SK-N-SH (cell line): ENCODE results near the gene CINP. TPM values are rescaled to one million over a fixed set of nuclear protein-coding genes. Genes with fewer than 3 reads are reported as not detected.

ENCODE experiments used
- CTCF ChIA-PET: fragments of 300-600, 350-600 bp; formaldehyde crosslinking; extraction: SDS; loops from one replicate; lab custom pipeline; 2021; lab: Yijun Ruan, JAX
- POLR2A ChIA-PET: fragments of 350-600 bp; sonication (Branson Sonifier 250); formaldehyde crosslinking; extraction: SDS; loops from one replicate; lab custom pipeline; 2020; ENCODE audit warnings: antibody characterized with exemption, inconsistent platforms; lab: Yijun Ruan, JAX
- DNase-seq: peaks from one replicate; pipeline ENCODE4 v3.0.0; 2012
- H2AFZ ChIP-seq: fragments of 200-600 bp; sonication (generic); 2 replicates; pipeline ENCODE4 v1.8.1; 2016; ENCODE audit warnings: antibody characterized with exemption, mild to moderate bottlenecking, low read depth
- H3F3A ChIP-seq: fragments of 200-600 bp; sonication (generic); replicated peaks from 2 replicates; pipeline ENCODE3; 2016; ENCODE audit warnings: antibody characterized with exemption, mild to moderate bottlenecking; ENCODE audit not compliant: insufficient read depth
- H3K27ac ChIP-seq, 2 experiments: fragments of 200-500 bp in 1 of 2; fragments of 200-600 bp in 1 of 2; sonication (Bioruptor generic) in 1 of 2; sonication (generic), shearing (Covaris generic) in 1 of 2; 2 replicates each; pipeline versions ENCODE4 v1.5.1 to v1.6.1; 2014 to 2016; ENCODE audit warnings: low read depth in 2 of 2, inconsistent platforms in 1 of 2, low read length in 1 of 2, mild to moderate bottlenecking in 1 of 2, mixed read lengths in 1 of 2
- H3K27me3 ChIP-seq: fragments of 200-600 bp; sonication (generic), shearing (Covaris generic); 2 replicates; pipeline ENCODE4 v1.6.1; 2016; ENCODE audit warnings: mixed run types; ENCODE audit not compliant: insufficient read depth
- H3K36me3 ChIP-seq, 2 experiments: fragments of 200-500 bp in 1 of 2; fragments of 200-600 bp in 1 of 2; sonication (Bioruptor generic) in 1 of 2; sonication (generic) in 1 of 2; replicated peaks in 1 of 2; 2 replicates each; pipeline versions ENCODE3 to v1.5.1; 2014 to 2016; ENCODE audit warnings: low read length in 1 of 2, mild to moderate bottlenecking in 1 of 2; ENCODE audit not compliant: insufficient read depth in 2 of 2, control insufficient read depth in 1 of 2
- H3K4me1 ChIP-seq, 2 experiments: fragments of 200-500 bp in 1 of 2; fragments of 200-600 bp in 1 of 2; sonication (Bioruptor generic) in 1 of 2; sonication (generic), shearing (Covaris generic) in 1 of 2; 2 replicates each; pipeline versions ENCODE4 v1.5.1 to v1.6.1; 2014 to 2016; ENCODE audit warnings: low read depth in 1 of 2, low read length in 1 of 2, mixed run types in 1 of 2; ENCODE audit not compliant: insufficient read depth in 2 of 2, control insufficient read depth in 1 of 2
- H3K4me2 ChIP-seq: fragments of 200-600 bp; sonication (generic), shearing (Covaris generic); 2 replicates; pipeline ENCODE4 v1.6.1; 2017; ENCODE audit warnings: mixed run types
- H3K4me3 ChIP-seq, 2 experiments: fragments of 200-500 bp in 1 of 2; fragments of 200-600 bp in 1 of 2; sonication (Bioruptor generic) in 1 of 2; sonication (generic), shearing (Covaris generic) in 1 of 2; 2 replicates each; pipeline versions ENCODE4 v1.5.1 to v1.8.1; 2014 to 2016; ENCODE audit warnings: low read depth in 2 of 2, inconsistent platforms in 1 of 2, low read length in 1 of 2, mild to moderate bottlenecking in 1 of 2, mixed read lengths in 1 of 2, moderate library complexity in 1 of 2
- H3K79me2 ChIP-seq: fragments of 200-600 bp; sonication (generic); 2 replicates; pipeline ENCODE4 v1.8.1; 2017; ENCODE audit warnings: mild to moderate bottlenecking; ENCODE audit not compliant: insufficient read depth
- H3K9ac ChIP-seq: fragments of 200-600 bp; sonication (generic); 2 replicates; pipeline ENCODE4 v1.6.1; 2017; ENCODE audit warnings: mixed run types
- H3K9me2 ChIP-seq: fragments of 200-600 bp; sonication (generic); 2 replicates; pipeline ENCODE4 v1.6.1; 2017; ENCODE audit warnings: mixed run types
- H3K9me3 ChIP-seq: fragments of 200-600 bp; sonication (generic); 2 replicates; pipeline ENCODE4 v1.6.1; 2017; ENCODE audit warnings: mixed run types, mild to moderate bottlenecking, moderate library complexity
- H4K20me1 ChIP-seq: fragments of 200-600 bp; sonication (generic); 2 replicates; pipeline ENCODE4 v1.6.1; 2017; ENCODE audit warnings: mild to moderate bottlenecking, mixed run types; ENCODE audit not compliant: insufficient read depth
- EP300 ChIP-seq, 2 experiments: IDR thresholded peaks; 2 replicates each; pipeline versions ENCODE4 v1.4.0 to v1.6.1; 2012; ENCODE audit warnings: borderline replicate concordance in 1 of 2, low read depth in 1 of 2, low read length in 1 of 2
- EZH2phosphoT487 ChIP-seq: fragments of 200-600 bp; sonication (generic); IDR thresholded peaks from 2 replicates; pipeline ENCODE4 v1.6.1; 2017; ENCODE audit warnings: low read depth, mixed run types, mild to moderate bottlenecking, antibody characterized with exemption, moderate library complexity, borderline replicate concordance
- FOSL2 ChIP-seq: IDR thresholded peaks from 2 replicates; pipeline ENCODE4 v1.4.0; 2012; ENCODE audit warnings: low read depth, mild to moderate bottlenecking, moderate library complexity, borderline replicate concordance
- GABPA ChIP-seq: IDR thresholded peaks from 2 replicates; pipeline ENCODE4 v1.4.0; 2012; ENCODE audit warnings: low read depth, mild to moderate bottlenecking
- IRF3 ChIP-seq: fragments of 150-350 bp; IDR thresholded peaks from 2 replicates; pipeline ENCODE4 v1.6.1; 2016; ENCODE audit warnings: mild to moderate bottlenecking, low read depth, low read length
- MEF2A ChIP-seq: IDR thresholded peaks from 2 replicates; pipeline ENCODE4 v1.4.0; 2012; ENCODE audit warnings: low read depth, borderline replicate concordance
- MXI1 ChIP-seq: IDR thresholded peaks from 2 replicates; pipeline ENCODE4 v1.6.1; 2012; ENCODE audit warnings: mild to moderate bottlenecking, low read depth, low read length, improper control_type of control experiment
- NRF1 ChIP-seq: IDR thresholded peaks from 2 replicates; pipeline ENCODE4 v1.6.1; 2012; ENCODE audit warnings: low read depth, mild to moderate bottlenecking, low read length
- PBX3 ChIP-seq: IDR thresholded peaks from 2 replicates; pipeline ENCODE4; 2012
- RCOR1 ChIP-seq: fragments of 150-350 bp; IDR thresholded peaks from 2 replicates; pipeline ENCODE4 v1.6.1; 2017; ENCODE audit warnings: antibody characterized with exemption, low read length
- SIN3A ChIP-seq: IDR thresholded peaks from 2 replicates; pipeline ENCODE4 v1.6.1; 2012; ENCODE audit warnings: low read depth, mild to moderate bottlenecking, low read length, moderate library complexity, borderline replicate concordance
- SMC3 ChIP-seq: IDR thresholded peaks from 2 replicates; pipeline ENCODE4 v1.6.1; 2012; ENCODE audit warnings: low read depth, low read length, improper control_type of control experiment
- TAF1 ChIP-seq: IDR thresholded peaks from 2 replicates; pipeline ENCODE4 v1.6.1; 2012; ENCODE audit warnings: low read depth, mild to moderate bottlenecking, low read length, moderate library complexity, borderline replicate concordance
- TCF12 ChIP-seq: IDR thresholded peaks from 2 replicates; pipeline ENCODE4 v1.4.0; 2012
- TEAD4 ChIP-seq: IDR thresholded peaks from 2 replicates; pipeline ENCODE4 v1.4.0; 2012; ENCODE audit warnings: mild to moderate bottlenecking, borderline replicate concordance; ENCODE audit not compliant: insufficient read depth
- USF2 ChIP-seq: fragments of 150-350 bp; IDR thresholded peaks from 2 replicates; pipeline ENCODE4 v1.6.1; 2017; ENCODE audit warnings: antibody characterized with exemption, low read length, low read depth, borderline replicate concordance
- YY1 ChIP-seq: IDR thresholded peaks from 2 replicates; pipeline ENCODE4 v1.4.0; 2012; ENCODE audit warnings: low read depth, mild to moderate bottlenecking
- WGBS: methylation state at CpG from one replicate; pipeline ENCODE4 v1.1.6; 2017; ENCODE audit warnings: low lambda C conversion rate; 5-methylcytosine and 5-hydroxymethylcytosine counted together
- polyA plus RNA-seq, 3 experiments: library from polyadenylated mRNA; depleted of rRNA; stranded (reverse); fragments of >200 nt; gene quantifications; 2 replicates each; pipeline ENCODE4 v1.2.3, GENCODE V29; 2012

Gene CINP
- polyA plus RNA-seq, 1 of the 3 experiments (the other 2 are of a cell fraction) = 50.4 TPM

GRCh38 chr14:102318781-102319276, 43.9 kb downstream of the CINP start:
- Histone ChIP-seq H4K20me1 (no peaks in the 10 kb centered on the region), H2AFZ (peak overlapping the region; percentile 64), H3K4me1 (peaks cover 5 to 28% of the 10 kb centered on the region in 2 experiments; a peak in 3 of 4 replicates), H3K4me2 (peak overlapping the region; percentile 82), H3F3A (peaks cover 20% of the 10 kb centered on the region), H3K27me3 (no peaks in the 10 kb centered on the region), H3K79me2 (peaks cover 15% of the 10 kb centered on the region), H3K9me2 (no peaks in the 10 kb centered on the region), H3K36me3 (peaks cover 0 to 5% of the 10 kb centered on the region in 2 experiments), H3K9me3 (no peaks in the 10 kb centered on the region), H3K9ac (peak overlapping the region; percentile 89), H3K27ac (peak overlapping the region; percentile 59 to 86; a peak in 2 of 4 replicates), H3K4me3 (peak overlapping the region; percentile 77 to 80)
- ChIA-PET CTCF (interaction anchor here (0.9 to 7.4 kb wide), 4 partner anchors 221 to 358 kb away, joined by 3 to 65 read pairs (median 4); no protein-coding TSS in a partner anchor), POLR2A (no interaction called here)
- no peak for TF ChIP-seq TEAD4
- TF ChIP-seq USF2 = no peak
- TF ChIP-seq PBX3 = no peak
- no peak for TF ChIP-seq FOSL2
- TF ChIP-seq SMC3 = no peak
- TF ChIP-seq EZH2phosphoT487 = no peak
- TF ChIP-seq GABPA = no peak
- TF ChIP-seq TCF12 = no peak
- no peak for TF ChIP-seq MEF2A
- TF ChIP-seq EP300 (IDR thresholded peaks at IDR 0.05; ENCODE audit: borderline replicate concordance in 1 of 2, low read depth in 1 of 2, low read length in 1 of 2) = no peak
- TF ChIP-seq NRF1 = no peak
- TF ChIP-seq SIN3A = no peak
- no peak for TF ChIP-seq TAF1
- TF ChIP-seq IRF3 = no peak
- no peak for TF ChIP-seq RCOR1
- no peak for TF ChIP-seq MXI1
- no peak for TF ChIP-seq YY1
- DNase-seq = no peak
- WGBS = 76% methylated on average over 15 of the region's 15 CpGs
